ENCODE measurements around the gene GDF7. TPM values are rescaled to one million over a fixed set of nuclear protein-coding genes. Genes with fewer than 3 reads are reported as not detected.

Gene GDF7
- total RNA-seq, 1 donor from 2014 or later: 11.0 TPM

GRCh38 chr2:20645301-20645701 is 21.6 kb upstream of the GDF7 start:
- DNase-seq (ENCODE audit: low spot score): no peak

GRCh38 chr2:20645761-20646160 is 21.2 kb upstream of the GDF7 start:
- DNase-seq (ENCODE audit: low spot score): no peak

GRCh38 chr2:20646446-20646845 is 20.5 kb upstream of the GDF7 start:
- no peak for DNase-seq (ENCODE audit: low spot score)

- DNase-seq (ENCODE audit: low spot score): no peak
Measured at GRCh38 chr2:20647211-20647610, 19.7 kb upstream of the GDF7 start.

- no peak for DNase-seq (ENCODE audit: low spot score)
Measured at GRCh38 chr2:20647738-20648137, 19.2 kb upstream of the GDF7 start.

GRCh38 chr2:20648206-20648605 is 18.7 kb upstream of the GDF7 start:
- DNase-seq (ENCODE audit: low spot score): no peak

GRCh38 chr2:20648831-20649230 is 18.1 kb upstream of the GDF7 start:
- DNase-seq (ENCODE audit: low spot score): no peak

GRCh38 chr2:20649576-20649975 is 17.4 kb upstream of the GDF7 start:
- no peak for DNase-seq (ENCODE audit: low spot score)

GRCh38 chr2:20649976-20650375 is 17.0 kb upstream of the GDF7 start:
- no peak for DNase-seq (ENCODE audit: low spot score)

GRCh38 chr2:20650393-20650876 is 16.5 kb upstream of the GDF7 start:
- no peak for DNase-seq (ENCODE audit: low spot score)

GRCh38 chr2:20650877-20651730 is 15.8 kb upstream of the GDF7 start, which contains the start of gene HS1BP3:
TSS of gene HS1BP3 (minus strand) at chr2:20651098. CDS start at chr2:20651063, 35 bp downstream.
- DNase-seq (ENCODE audit: low spot score): peak; percentile 87

GRCh38 chr2:20651731-20652099 is 15.2 kb upstream of the GDF7 start:
- no peak for DNase-seq (ENCODE audit: low spot score)

- no peak for DNase-seq (ENCODE audit: low spot score)
Measured at GRCh38 chr2:20652141-20652540, 14.8 kb upstream of the GDF7 start.

- no peak for DNase-seq (ENCODE audit: low spot score)
Measured at GRCh38 chr2:20652673-20653575, 14.0 kb upstream of the GDF7 start.

- DNase-seq (ENCODE audit: low spot score): no peak
Measured at GRCh38 chr2:20653695-20654534, 13.0 kb upstream of the GDF7 start.

- DNase-seq (ENCODE audit: low spot score): no peak
Measured at GRCh38 chr2:20654535-20654813, 12.5 kb upstream of the GDF7 start.

GRCh38 chr2:20656561-20656960 is 10.4 kb upstream of the GDF7 start:
- no peak for DNase-seq (ENCODE audit: low spot score)

- no peak for DNase-seq (ENCODE audit: low spot score)
Measured at GRCh38 chr2:20657522-20658235, 9.3 kb upstream of the GDF7 start.

- DNase-seq (ENCODE audit: low spot score): peak; percentile 65
Measured at GRCh38 chr2:20660506-20661420, 6.2 kb upstream of the GDF7 start.
